Measurements from ENCODE around the gene PLXDC1.
A peak's percentile ranks its signal among the peaks of the same experiment; 100 is the strongest.
"Not testable (repeated sequence)": the region's sequence is repeated elsewhere in the genome, so short reads cannot be mapped to it uniquely, and the experiment has no call there.

Gene PLXDC1

DNA sequence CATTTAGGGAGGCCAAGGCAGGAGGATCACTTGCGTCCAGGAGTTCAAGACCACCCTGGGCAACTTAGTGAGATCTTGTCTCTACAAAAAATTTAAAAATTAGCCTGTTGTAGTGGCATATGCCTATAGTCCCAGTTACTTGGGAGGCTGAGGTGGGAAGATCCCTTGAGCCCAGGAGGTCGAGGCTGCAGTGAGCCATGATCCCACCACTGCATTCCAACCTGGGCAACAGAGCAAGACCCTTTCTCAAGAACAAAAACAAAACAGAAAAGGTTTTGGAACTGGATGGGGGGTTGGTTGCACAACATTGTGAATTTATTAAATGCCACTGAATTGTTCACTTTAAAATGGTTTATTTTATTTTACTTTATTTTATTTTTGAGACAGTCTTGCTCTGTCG is 21.2 kb downstream of the PLXDC1 start:
- Histone ChIP-seq H3K27ac (ENCODE audit: extremely low read depth, low read depth, low read length) (no peak overlapping the region), H3K4me1 (ENCODE audit: control insufficient read depth, insufficient read depth, low read length) (no peaks in the 10 kb centered on the region), H3K4me3 (ENCODE audit: low read depth, low read length) (no peak overlapping the region), H3K9me3 (ENCODE audit: control insufficient read depth, insufficient read depth, low read depth, low read length) (no peaks in the 10 kb centered on the region), H3K36me3 (ENCODE audit: control insufficient read depth in 2 of 2, insufficient read depth in 1 of 2, low read length in 2 of 2) (no peaks in the 10 kb centered on the region)
- ChIA-PET CTCF (no interaction called here), POLR2A (no interaction called here)
- no peak for TF ChIP-seq ZNF513 (tag by site-specific recombination; IDR thresholded peaks at IDR 0.05)
- TF ChIP-seq ZNF121 (tag by site-specific recombination; IDR thresholded peaks at IDR 0.05) = peak; percentile 84; the same call in 1 of the 2 replicates

- TF ChIP-seq ZNF366 (tag by site-specific recombination; conservative IDR thresholded peaks at IDR 0.05) (peak; percentile 85), PRDM1 (tag by site-specific recombination; IDR thresholded peaks at IDR 0.05) (peak; percentile 76)
- H3K9me3 ChIP-seq (ENCODE audit: control insufficient read depth, insufficient read depth, low read depth, low read length); H3K4me1 ChIP-seq (ENCODE audit: control insufficient read depth, insufficient read depth, low read length); H3K36me3 ChIP-seq (ENCODE audit: control insufficient read depth in 2 of 2, insufficient read depth in 1 of 2, low read length in 2 of 2); POLR2A ChIA-PET; H3K4me3 ChIP-seq (ENCODE audit: low read depth, low read length); CTCF ChIA-PET; H3K27ac ChIP-seq (ENCODE audit: extremely low read depth, low read depth, low read length): not testable (repeated sequence)
These were observed 21.9 kb downstream of the PLXDC1 start for GRCh38 chr17:39129544-39129943.

DNA sequence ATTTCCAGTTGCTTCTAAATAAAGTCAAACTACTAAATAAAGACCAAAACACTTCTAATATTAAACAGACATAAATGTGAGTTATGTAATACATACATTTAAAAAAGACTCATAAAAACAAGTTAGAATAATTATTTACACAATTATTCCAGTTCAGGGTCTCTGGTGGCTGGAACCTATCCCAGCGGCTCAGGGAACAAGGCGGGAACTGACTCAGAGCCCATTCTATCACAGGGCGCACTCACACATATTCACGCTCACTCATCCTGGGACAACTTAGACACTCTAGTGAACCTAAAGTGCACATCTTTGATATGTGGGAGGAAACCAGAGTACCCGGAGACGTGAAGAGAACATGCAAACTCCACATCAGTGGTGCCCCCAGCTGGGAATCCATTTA is 25.0 kb downstream of the PLXDC1 start:
- POLR2A ChIA-PET = interaction anchor here (0.6 kb wide), 1 partner anchor 44 kb away, joined by 3 read pairs; no protein-coding TSS in a partner anchor
- CTCF ChIA-PET = interaction anchor here (1.0 kb wide), 1 partner anchor 43 kb away, joined by 3 read pairs; no protein-coding TSS in a partner anchor

More for the DNA sequence above, 25.0 kb downstream of the PLXDC1 start:
- Histone ChIP-seq H3K36me3 (ENCODE audit: control insufficient read depth in 2 of 2, insufficient read depth in 1 of 2, low read length in 2 of 2) (no peaks in the 10 kb centered on the region), H3K4me3 (ENCODE audit: low read depth, low read length) (no peak overlapping the region), H3K9me3 (ENCODE audit: control insufficient read depth, insufficient read depth, low read depth, low read length) (no peaks in the 10 kb centered on the region), H3K4me1 (ENCODE audit: control insufficient read depth, insufficient read depth, low read length) (no peaks in the 10 kb centered on the region), H3K27ac (ENCODE audit: extremely low read depth, low read depth, low read length) (no peak overlapping the region)
- no peak for TF ChIP-seq ZNF202 (tag by site-specific recombination; IDR thresholded peaks at IDR 0.05; ENCODE audit: borderline replicate concordance)
- TF ChIP-seq ZNF398 (tag by site-specific recombination; IDR thresholded peaks at IDR 0.05) = no peak
- TF ChIP-seq PRDM10 (tag by site-specific recombination; IDR thresholded peaks at IDR 0.05) = no peak
- no peak for TF ChIP-seq ZNF416 (tag by site-specific recombination; IDR thresholded peaks at IDR 0.05)
- TF ChIP-seq ZIC2 (tag by site-specific recombination; IDR thresholded peaks at IDR 0.05) = no peak
- no peak for TF ChIP-seq SCRT1 (tag by site-specific recombination; IDR thresholded peaks at IDR 0.05; ENCODE audit: borderline replicate concordance)
- no peak for TF ChIP-seq ZNF48 (tag by site-specific recombination; IDR thresholded peaks at IDR 0.05)
- no peak for TF ChIP-seq ZNF555 (tag by site-specific recombination; conservative IDR thresholded peaks at IDR 0.05)
- TF ChIP-seq REST (tag by site-specific recombination; IDR thresholded peaks at IDR 0.05) = no peak
- TF ChIP-seq ZNF2 (tag by site-specific recombination; IDR thresholded peaks at IDR 0.05) = no peak
